Neural crest cell (in vitro differentiated cells): ENCODE results near the gene DBX1. TPM values are rescaled to one million over a fixed set of nuclear protein-coding genes. Genes with fewer than 3 reads are reported as not detected.

Experiments
- DNase-seq: peaks from one replicate; pipeline ENCODE4 v3.0.0; 2021; ENCODE audit warnings: low read depth, mixed read lengths, low spot score
- H3K27ac Mint-ChIP-seq: one replicate; pipeline ENCODE4 v1.8.0; 2021; ENCODE audit warnings: mild to moderate bottlenecking, mixed read lengths; ENCODE audit not compliant: unreplicated experiment
- H3K27me3 Mint-ChIP-seq: 2 replicates; pipeline ENCODE4 v1.8.0; 2021; ENCODE audit warnings: low read depth, mild to moderate bottlenecking, mixed read lengths
- H3K36me3 Mint-ChIP-seq: 2 replicates; pipeline ENCODE4 v1.8.0; 2021; ENCODE audit warnings: low read depth, mild to moderate bottlenecking, mixed read lengths
- H3K4me1 Mint-ChIP-seq: 2 replicates; pipeline ENCODE4 v1.8.0; 2021; ENCODE audit warnings: mixed read lengths
- H3K4me3 Mint-ChIP-seq: one replicate; pipeline ENCODE4 v1.8.0; 2021; ENCODE audit warnings: mild to moderate bottlenecking, mixed read lengths
- H3K9me3 Mint-ChIP-seq: 2 replicates; pipeline ENCODE4 v1.8.0; 2021; ENCODE audit warnings: mixed read lengths
- total RNA-seq: library from RNA; stranded (reverse); gene quantifications from 2 replicates; pipeline ENCODE4 v1.2.1, GENCODE V29; 2021
- TF ChIP-seq, protein P1 (sequence below): fragments of 200-600 bp; sonication (generic); conservative IDR thresholded peaks from 2 replicates; pipeline ENCODE4 v1.5.0; 2021; ENCODE audit warnings: antibody characterized with exemption, mild to moderate bottlenecking

DBX1 gene
- total RNA-seq, 1 donor from 2014 or later, result 29.6 TPM

DNA sequence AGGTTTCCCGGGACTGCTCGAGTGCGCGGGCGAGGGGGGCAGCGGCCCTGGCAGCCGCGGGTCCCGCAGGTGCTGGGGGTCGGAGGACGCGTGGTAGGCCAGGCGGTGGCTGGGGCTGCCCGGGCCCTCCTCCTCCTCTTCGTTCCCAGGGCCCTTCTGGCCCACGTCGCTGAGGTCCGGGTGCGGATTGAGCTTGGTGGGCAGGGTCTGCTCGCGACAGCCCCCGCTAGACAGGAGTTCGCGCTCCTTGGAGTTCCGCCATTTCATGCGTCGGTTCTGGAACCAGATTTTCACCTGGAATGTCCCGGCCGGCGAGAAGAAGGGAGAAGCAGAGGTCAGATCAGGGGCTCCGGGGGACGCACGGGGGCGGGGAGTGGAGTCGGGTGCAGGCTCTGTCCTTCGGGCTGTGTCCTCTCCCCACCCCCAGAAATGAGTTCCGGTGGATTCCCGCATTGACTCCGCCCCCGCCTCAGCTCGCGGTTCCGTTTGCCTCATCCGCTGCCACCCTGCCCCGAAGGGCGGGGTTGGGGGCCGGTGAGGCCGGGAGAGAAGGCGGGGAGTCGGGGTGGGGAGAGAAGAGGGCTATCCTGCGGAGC lies 3.9 kb downstream of the DBX1 start:
- DNase-seq, result no peak
- Mint-ChIP-seq H3K36me3 (peaks cover 7% of the 10 kb centered on the region), H3K9me3 (no peaks in the 10 kb centered on the region), H3K4me1 (peaks cover 37% of the 10 kb centered on the region), H3K4me3 (peak overlapping the region; percentile 84), H3K27ac (no peak overlapping the region), H3K27me3 (peaks cover 96% of the 10 kb centered on the region)
- TF ChIP-seq, protein P1, sequence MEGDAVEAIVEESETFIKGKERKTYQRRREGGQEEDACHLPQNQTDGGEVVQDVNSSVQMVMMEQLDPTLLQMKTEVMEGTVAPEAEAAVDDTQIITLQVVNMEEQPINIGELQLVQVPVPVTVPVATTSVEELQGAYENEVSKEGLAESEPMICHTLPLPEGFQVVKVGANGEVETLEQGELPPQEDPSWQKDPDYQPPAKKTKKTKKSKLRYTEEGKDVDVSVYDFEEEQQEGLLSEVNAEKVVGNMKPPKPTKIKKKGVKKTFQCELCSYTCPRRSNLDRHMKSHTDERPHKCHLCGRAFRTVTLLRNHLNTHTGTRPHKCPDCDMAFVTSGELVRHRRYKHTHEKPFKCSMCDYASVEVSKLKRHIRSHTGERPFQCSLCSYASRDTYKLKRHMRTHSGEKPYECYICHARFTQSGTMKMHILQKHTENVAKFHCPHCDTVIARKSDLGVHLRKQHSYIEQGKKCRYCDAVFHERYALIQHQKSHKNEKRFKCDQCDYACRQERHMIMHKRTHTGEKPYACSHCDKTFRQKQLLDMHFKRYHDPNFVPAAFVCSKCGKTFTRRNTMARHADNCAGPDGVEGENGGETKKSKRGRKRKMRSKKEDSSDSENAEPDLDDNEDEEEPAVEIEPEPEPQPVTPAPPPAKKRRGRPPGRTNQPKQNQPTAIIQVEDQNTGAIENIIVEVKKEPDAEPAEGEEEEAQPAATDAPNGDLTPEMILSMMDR, result no peak

GRCh38 chr11:20155683-20156279 lies 4.5 kb downstream of the DBX1 start:
- DNase-seq, result no peak
- Mint-ChIP-seq H3K9me3 (no peaks in the 10 kb centered on the region), H3K4me3 (peak overlapping the region; percentile 84), H3K27me3 (peaks cover 91% of the 10 kb centered on the region), H3K27ac (no peak overlapping the region), H3K36me3 (peaks cover 7% of the 10 kb centered on the region), H3K4me1 (peaks cover 32% of the 10 kb centered on the region)
- TF ChIP-seq, protein P1, result no peak

DNA sequence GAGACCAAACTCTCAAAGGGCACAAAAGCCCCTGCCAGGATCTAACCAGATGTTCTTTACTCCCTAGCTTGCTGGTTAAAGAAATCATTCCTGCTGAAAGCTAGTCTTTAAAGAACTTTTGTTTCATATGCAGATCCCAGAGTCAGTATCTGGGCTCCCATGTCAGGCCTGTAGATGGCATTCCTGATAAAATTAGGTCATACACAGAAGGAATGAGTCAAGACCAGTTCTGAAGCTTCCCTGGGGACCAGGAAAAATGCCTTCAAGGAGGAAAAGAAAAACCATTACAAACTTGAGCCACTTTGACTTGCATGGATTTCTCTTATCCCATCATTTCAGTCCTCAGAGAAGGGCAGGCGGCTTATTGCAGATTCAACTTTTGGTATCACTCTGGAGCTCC lies 5.9 kb downstream of the DBX1 start:
- peaks cover 88% of the 10 kb centered on the region for H3K27me3 Mint-ChIP-seq
- no peak overlapping the region for H3K4me3 Mint-ChIP-seq
- peaks cover 26% of the 10 kb centered on the region for H3K4me1 Mint-ChIP-seq
- no peak for DNase-seq
- no peak overlapping the region for H3K27ac Mint-ChIP-seq
- H3K36me3 Mint-ChIP-seq, result peaks cover 7% of the 10 kb centered on the region
- H3K9me3 Mint-ChIP-seq, result no peaks in the 10 kb centered on the region
- TF ChIP-seq, protein P1, result no peak

DNA sequence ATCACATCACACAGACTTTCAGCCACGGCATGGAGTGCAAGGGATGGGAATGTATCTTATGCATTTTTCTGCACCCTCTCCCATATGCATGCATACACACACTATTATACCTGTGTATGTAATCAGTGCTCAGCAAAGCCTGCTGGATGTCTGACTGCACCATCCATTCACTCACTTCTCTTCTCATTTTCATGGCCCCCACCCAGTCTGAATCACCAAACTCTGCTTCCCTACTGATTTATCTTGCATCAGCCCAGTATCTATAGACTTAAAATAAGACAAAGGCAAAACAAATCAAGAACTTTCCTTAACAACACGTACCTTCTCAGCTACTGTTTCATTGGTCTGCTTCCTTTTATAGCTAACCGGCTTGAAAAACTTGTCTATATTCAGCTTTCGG lies 21.6 kb downstream of the DBX1 start:
- peaks cover 87% of the 10 kb centered on the region for H3K27me3 Mint-ChIP-seq
- TF ChIP-seq, protein P1, result no peak
- no peak for DNase-seq
- H3K4me1 Mint-ChIP-seq, result no peaks in the 10 kb centered on the region
- H3K9me3 Mint-ChIP-seq, result peaks cover 4% of the 10 kb centered on the region
- no peak overlapping the region for H3K4me3 Mint-ChIP-seq
- H3K36me3 Mint-ChIP-seq, result no peaks in the 10 kb centered on the region
- H3K27ac Mint-ChIP-seq, result no peak overlapping the region

- TF ChIP-seq, protein P1, result no peak
- peaks cover 84% of the 10 kb centered on the region for H3K27me3 Mint-ChIP-seq
- peaks cover 4% of the 10 kb centered on the region for H3K9me3 Mint-ChIP-seq
- no peak overlapping the region for H3K4me3 Mint-ChIP-seq
- H3K36me3 Mint-ChIP-seq, result no peaks in the 10 kb centered on the region
- no peak overlapping the region for H3K27ac Mint-ChIP-seq
- peaks cover under 1% of the 10 kb centered on the region for H3K4me1 Mint-ChIP-seq
- no peak for DNase-seq
Measured at GRCh38 chr11:20137637-20138036, 22.6 kb downstream of the DBX1 start.
